Fibroblast of villous mesenchyme (primary cell): ENCODE measurements around the gene ITIH5. TPM values are rescaled to one million over a fixed set of nuclear protein-coding genes. Genes with fewer than 3 reads are reported as not detected.

Source experiments
- DNase-seq: peaks from one replicate; pipeline ENCODE4 v3.0.0-alpha.2; 2010; ENCODE audit warnings: low read depth
- H3K4me3 ChIP-seq: 2 replicates; pipeline ENCODE4 v1.5.1; 2011; ENCODE audit warnings: low read depth, mild to moderate bottlenecking, low read length
- total RNA-seq: library from RNA; depleted of rRNA; stranded (reverse); fragments of >200 nt; gene quantifications from 2 replicates; pipeline ENCODE4 v1.2.3, GENCODE V29; 2012
- TF ChIP-seq, protein P1 (sequence below): IDR thresholded peaks from 2 replicates; pipeline ENCODE4 v1.5.1; 2012; ENCODE audit warnings: low read depth, mild to moderate bottlenecking, low read length; ENCODE audit not compliant: insufficient read depth

Gene ITIH5
- total RNA-seq, 1 donor = 0.43 TPM

DNA sequence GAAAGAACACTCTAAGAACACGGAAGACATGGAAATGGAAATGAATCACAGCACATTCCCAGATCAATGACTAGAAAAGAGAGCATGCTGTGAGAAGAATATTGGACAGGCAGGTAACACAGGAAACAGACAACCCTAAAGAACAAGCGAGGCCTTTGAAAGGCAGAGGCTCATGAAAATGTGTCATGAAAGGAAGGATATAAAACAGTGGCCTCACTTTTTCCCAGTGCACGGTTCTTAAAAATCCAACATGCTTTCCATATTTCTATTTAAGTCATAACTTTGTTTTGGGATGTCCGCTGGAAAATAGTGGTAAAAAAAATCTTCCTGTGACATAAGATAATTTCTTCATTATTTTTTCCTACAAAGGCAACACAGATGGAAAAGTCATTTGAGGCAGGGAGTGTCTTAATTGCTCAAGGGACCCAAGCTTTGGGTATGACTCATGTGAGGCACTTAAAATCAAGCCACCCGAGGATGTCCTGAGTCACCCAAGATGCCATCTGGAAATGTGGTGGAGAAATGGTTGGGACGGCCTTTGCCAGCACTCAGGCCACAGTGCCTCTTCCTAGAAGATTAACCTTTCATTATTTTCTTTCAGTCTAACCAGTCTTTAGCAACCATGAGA lies 17.0 kb downstream of the ITIH5 start:
- DNase-seq = no peak
- TF ChIP-seq, protein P1, sequence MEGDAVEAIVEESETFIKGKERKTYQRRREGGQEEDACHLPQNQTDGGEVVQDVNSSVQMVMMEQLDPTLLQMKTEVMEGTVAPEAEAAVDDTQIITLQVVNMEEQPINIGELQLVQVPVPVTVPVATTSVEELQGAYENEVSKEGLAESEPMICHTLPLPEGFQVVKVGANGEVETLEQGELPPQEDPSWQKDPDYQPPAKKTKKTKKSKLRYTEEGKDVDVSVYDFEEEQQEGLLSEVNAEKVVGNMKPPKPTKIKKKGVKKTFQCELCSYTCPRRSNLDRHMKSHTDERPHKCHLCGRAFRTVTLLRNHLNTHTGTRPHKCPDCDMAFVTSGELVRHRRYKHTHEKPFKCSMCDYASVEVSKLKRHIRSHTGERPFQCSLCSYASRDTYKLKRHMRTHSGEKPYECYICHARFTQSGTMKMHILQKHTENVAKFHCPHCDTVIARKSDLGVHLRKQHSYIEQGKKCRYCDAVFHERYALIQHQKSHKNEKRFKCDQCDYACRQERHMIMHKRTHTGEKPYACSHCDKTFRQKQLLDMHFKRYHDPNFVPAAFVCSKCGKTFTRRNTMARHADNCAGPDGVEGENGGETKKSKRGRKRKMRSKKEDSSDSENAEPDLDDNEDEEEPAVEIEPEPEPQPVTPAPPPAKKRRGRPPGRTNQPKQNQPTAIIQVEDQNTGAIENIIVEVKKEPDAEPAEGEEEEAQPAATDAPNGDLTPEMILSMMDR = no peak
- H3K4me3 ChIP-seq = no peak overlapping the region

DNA sequence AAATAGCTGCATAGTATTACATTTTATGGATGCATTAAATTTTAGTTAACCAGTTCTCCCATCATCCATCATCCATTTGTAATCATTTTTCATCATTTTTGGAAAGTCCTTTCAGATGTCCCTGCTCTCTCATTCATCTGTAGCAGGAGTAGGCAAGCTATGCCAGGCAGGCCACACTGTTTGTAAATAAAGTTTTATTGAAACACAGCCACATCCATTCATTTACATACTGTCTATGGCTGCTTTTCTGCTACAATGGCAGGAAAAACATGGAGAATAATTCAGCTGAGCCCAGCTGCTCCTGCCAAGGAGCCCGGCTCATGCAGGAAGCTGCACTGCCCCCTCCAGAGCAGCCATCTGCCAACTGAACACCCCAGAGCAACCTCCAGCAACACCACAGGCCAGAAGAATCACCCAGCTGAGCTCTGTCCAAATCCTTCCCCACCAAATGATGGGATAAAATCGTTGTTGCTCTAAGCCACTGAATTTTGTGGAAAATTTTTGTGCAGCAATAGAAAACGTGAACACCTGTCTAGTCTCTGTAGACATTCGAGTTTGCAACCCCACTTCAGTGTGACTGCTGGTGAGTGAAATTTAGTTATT lies 19.6 kb downstream of the ITIH5 start:
- no peak for DNase-seq
- no peak overlapping the region for H3K4me3 ChIP-seq
- TF ChIP-seq, protein P1 = no peak

DNA sequence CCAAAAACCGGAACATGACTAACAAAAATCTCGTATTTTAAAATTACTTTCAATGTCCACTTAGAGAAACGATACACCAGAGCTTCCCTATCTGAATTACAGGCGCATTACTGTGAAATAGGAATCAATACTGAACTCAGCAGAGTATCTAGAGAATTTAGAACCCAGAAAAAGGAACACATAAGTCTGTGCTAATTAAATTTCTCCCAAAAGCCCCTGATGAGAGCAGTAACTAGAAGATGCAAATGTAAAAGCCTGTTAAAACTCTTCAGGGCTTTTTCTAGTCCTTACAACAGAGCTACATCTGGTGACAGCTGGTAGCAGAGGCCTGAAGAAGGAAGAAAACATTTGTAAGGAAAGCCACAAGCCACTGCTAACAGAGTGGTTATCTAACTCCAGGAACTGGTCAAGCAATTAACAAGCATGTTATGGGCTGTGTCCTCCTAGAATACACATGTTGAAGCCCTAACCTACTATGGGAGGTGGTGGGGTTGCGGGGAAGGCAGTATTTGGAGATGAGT lies 24.2 kb downstream of the ITIH5 start:
- no peak overlapping the region for H3K4me3 ChIP-seq
- DNase-seq = no peak
- TF ChIP-seq, protein P1 = no peak

DNA sequence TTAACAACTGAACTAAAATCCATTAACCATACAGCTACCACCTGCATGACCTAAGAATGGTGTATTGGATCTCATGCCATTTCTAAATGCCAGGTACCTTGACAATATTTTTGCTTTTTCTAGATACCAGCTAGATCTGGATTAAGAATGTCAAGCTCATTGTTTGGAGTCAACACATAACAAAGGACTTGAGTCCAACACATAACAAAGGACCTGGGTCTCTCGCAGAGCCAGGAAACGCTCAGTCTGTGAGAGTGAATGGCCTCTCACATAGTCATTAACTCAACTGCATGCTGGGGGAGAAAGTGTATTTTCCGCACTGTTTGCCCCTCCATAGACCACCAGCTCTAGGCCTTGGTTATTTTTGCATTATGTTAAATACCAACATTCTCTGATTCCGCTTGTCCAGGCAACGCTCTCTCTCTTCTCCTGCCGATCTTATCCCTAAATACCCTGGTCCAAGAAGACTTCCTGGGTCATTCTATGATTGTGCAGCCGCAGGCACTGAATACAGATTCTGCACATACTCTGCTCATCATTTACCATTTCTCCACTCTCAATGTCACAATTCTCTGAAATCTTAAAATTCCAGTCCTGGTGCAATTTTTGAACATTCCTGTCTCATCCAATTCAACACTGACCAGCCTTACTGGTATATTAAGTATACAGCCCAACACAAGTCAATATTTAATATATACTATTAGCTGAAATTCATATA lies 31.2 kb downstream of the ITIH5 start:
- no peak overlapping the region for H3K4me3 ChIP-seq
- DNase-seq = no peak
- TF ChIP-seq, protein P1 = no peak

DNA sequence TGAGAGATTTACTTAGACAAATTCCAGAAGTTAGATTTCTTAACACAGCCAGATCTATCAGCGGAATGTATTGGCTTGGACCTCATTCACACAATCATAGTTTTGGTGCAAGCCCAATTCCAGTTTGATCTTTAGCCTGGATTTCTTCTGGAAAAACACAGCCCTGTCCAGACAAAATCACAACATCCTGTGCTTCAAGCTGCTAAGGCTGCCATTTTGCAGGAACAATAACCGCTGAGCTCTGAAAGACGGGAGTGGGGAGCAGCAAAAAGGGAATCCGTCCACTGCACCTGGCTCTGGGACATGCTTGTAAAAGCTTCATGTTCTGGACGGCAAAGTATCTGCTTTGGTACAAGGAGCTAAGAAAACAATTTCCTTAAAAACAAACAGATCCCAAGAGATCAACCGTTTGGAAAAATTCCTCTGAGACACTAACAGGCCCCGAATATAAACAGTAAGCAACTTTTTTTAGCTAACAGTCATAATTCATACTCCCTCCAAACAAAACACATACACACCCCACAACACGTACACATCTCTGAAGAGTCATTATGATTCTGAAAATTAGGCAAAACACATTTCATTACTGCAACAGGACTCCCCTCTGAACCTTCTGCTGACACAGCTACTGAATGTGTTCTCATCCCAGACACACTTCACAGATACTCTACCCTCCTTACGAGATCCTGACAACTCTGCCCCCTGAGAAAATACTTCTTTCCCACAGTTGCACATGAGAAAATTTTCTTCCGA lies 32.4 kb downstream of the ITIH5 start:
- DNase-seq = peak; percentile 4
- H3K4me3 ChIP-seq = no peak overlapping the region
- TF ChIP-seq, protein P1 = no peak

DNA sequence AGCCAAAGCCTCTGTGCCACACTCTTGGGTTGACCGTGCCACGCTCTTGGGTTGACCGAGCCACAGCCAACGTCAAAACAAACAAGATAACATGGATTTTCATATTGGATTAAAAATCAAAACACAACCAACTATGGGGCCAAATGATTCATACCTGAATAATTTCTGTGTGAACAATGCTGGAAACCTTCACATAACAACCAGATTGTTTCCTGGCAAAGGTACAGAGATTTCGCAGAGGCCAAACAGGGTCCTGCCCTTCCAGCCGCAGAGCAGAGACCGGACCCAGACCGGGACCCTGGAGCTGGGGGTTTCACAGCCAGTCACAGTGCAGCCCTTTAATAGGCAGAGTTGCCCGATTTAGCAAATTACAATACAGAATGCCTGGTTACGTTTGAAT lies 40.5 kb downstream of the ITIH5 start:
- DNase-seq = no peak
- H3K4me3 ChIP-seq = no peak overlapping the region
- TF ChIP-seq, protein P1 = no peak
